IMR-90 (cell line): ENCODE results near the gene METTL8. TPM values are rescaled to one million over a fixed set of nuclear protein-coding genes. Genes with fewer than 3 reads are reported as not detected.

Source experiments
- ATAC-seq: fragments of 200-7000 bp; cut with Tn5 transposase; 2 replicates; pipeline ENCODE4 v1.9.1; 2020; ENCODE audit warnings: low read depth, mild to moderate bottlenecking, moderate library complexity
- BruUV-seq: library from RNA; stranded (reverse); fragments of 400-500 nt; replicated peaks from 2 replicates; lab custom pipeline; 2021; lab: Mats Ljungman, UMichigan
- CTCF ChIA-PET: fragments of 300-600 bp; formaldehyde crosslinking; extraction: SDS; loops from one replicate; lab custom pipeline; 2021; ENCODE audit warnings: antibody characterized with exemption; lab: Yijun Ruan, JAX
- POLR2A ChIA-PET: fragments of 300-600 bp; sonication (Branson Sonifier 250); formaldehyde crosslinking; loops from one replicate; lab custom pipeline; 2022; ENCODE audit warnings: antibody characterized with exemption; ENCODE audit not compliant: unreplicated experiment; lab: Charles Lee
- DNase-seq: peaks from one replicate; pipeline ENCODE4 v3.0.0; 2013
- H2AFZ ChIP-seq: replicated peaks from 2 replicates; pipeline ENCODE3; 2013; ENCODE audit warnings: low read length, mild to moderate bottlenecking; ENCODE audit not compliant: poor library complexity
- H2AK5ac ChIP-seq: 2 replicates; pipeline ENCODE4 v1.6.1; 2013; ENCODE audit warnings: low read depth, low read length, inconsistent platforms
- H2AK9ac ChIP-seq: replicated peaks from 2 replicates; pipeline ENCODE3; 2013; ENCODE audit warnings: mild to moderate bottlenecking, low read depth, low read length, moderate library complexity; ENCODE audit not compliant: poor library complexity
- H2BK120ac ChIP-seq: 2 replicates; pipeline ENCODE4 v1.6.1; 2013; ENCODE audit warnings: low read depth, low read length, inconsistent platforms
- H2BK15ac ChIP-seq: 3 replicates; pipeline ENCODE4 v1.6.1; 2013; ENCODE audit warnings: low read depth, low read length, inconsistent platforms
- H2BK20ac ChIP-seq: 2 replicates; pipeline ENCODE4 v1.6.1; 2013; ENCODE audit warnings: low read depth, mild to moderate bottlenecking, inconsistent platforms, low read length, moderate library complexity
- H2BK5ac ChIP-seq: 2 replicates; pipeline ENCODE4 v1.6.1; 2013; ENCODE audit warnings: mild to moderate bottlenecking, low read depth, low read length, inconsistent platforms; ENCODE audit not compliant: poor library complexity, severe bottlenecking
- H3K14ac ChIP-seq: replicated peaks from 2 replicates; pipeline ENCODE4 v1.6.1; 2013; ENCODE audit warnings: low read depth, low read length, inconsistent platforms
- H3K18ac ChIP-seq: 2 replicates; pipeline ENCODE4 v1.6.1; 2013; ENCODE audit warnings: low read depth, low read length, control low read depth
- H3K23ac ChIP-seq: 2 replicates; pipeline ENCODE4 v1.6.1; 2013; ENCODE audit warnings: low read depth, low read length, inconsistent platforms
- H3K27ac ChIP-seq: 2 replicates; pipeline ENCODE4 v1.5.1; 2013; ENCODE audit warnings: mild to moderate bottlenecking, control low read depth, low read length; ENCODE audit not compliant: insufficient read depth
- H3K27me3 ChIP-seq: 2 replicates; pipeline ENCODE4 v1.6.1; 2013; ENCODE audit warnings: low read length; ENCODE audit not compliant: control insufficient read depth, insufficient read depth
- H3K36me3 ChIP-seq: 2 replicates; pipeline ENCODE4 v1.6.1; 2013; ENCODE audit warnings: low read length, mixed read lengths; ENCODE audit not compliant: control insufficient read depth, insufficient read depth
- H3K4ac ChIP-seq: 2 replicates; pipeline ENCODE4 v1.6.1; 2013; ENCODE audit warnings: low read depth, low read length, inconsistent platforms
- H3K4me1 ChIP-seq: 2 replicates; pipeline ENCODE4 v1.6.1; 2013; ENCODE audit warnings: low read length, mixed read lengths; ENCODE audit not compliant: control insufficient read depth, insufficient read depth
- H3K4me2 ChIP-seq: 2 replicates; pipeline ENCODE4 v1.6.1; 2013; ENCODE audit warnings: low read depth, mild to moderate bottlenecking, control low read depth, low read length, moderate library complexity
- H3K4me3 ChIP-seq: 2 replicates; pipeline ENCODE4 v1.5.1; 2013; ENCODE audit warnings: low read depth, mild to moderate bottlenecking, control low read depth, low read length, moderate library complexity; ENCODE audit not compliant: insufficient read depth
- H3K56ac ChIP-seq: 2 replicates; pipeline ENCODE4 v1.6.1; 2013; ENCODE audit warnings: low read length, inconsistent platforms; ENCODE audit not compliant: insufficient read depth; ENCODE audit errors: extremely low read depth
- H3K79me1 ChIP-seq, 2 experiments: 2 replicates each; pipeline ENCODE4 v1.6.1; 2013; ENCODE audit warnings: low read length in 2 of 2, inconsistent platforms in 1 of 2, low read depth in 1 of 2
- H3K9ac ChIP-seq: 2 replicates; pipeline ENCODE4 v1.6.1; 2013; ENCODE audit warnings: low read depth, low read length, control low read depth
- H3K9me1 ChIP-seq: 2 replicates; pipeline ENCODE4 v1.6.1; 2013; ENCODE audit warnings: low read length, inconsistent platforms; ENCODE audit not compliant: insufficient read depth
- H3K9me3 ChIP-seq: 2 replicates; pipeline ENCODE4 v1.6.1; 2013; ENCODE audit warnings: low read length; ENCODE audit not compliant: control insufficient read depth, insufficient read depth
- H4K20me1 ChIP-seq: 2 replicates; pipeline ENCODE4 v1.6.1; 2013; ENCODE audit warnings: low read length, inconsistent platforms; ENCODE audit not compliant: insufficient read depth
- H4K5ac ChIP-seq: 2 replicates; pipeline ENCODE4 v1.6.1; 2013; ENCODE audit warnings: mild to moderate bottlenecking, low read depth, low read length, control low read depth
- H4K8ac ChIP-seq, 2 experiments: 2 replicates each; pipeline ENCODE4 v1.6.1; 2013; ENCODE audit warnings: low read depth in 2 of 2, low read length in 2 of 2, control low read depth in 1 of 2, inconsistent platforms in 1 of 2
- H4K91ac ChIP-seq: 2 replicates; pipeline ENCODE4 v1.6.1; 2013; ENCODE audit warnings: low read depth, low read length, inconsistent platforms; ENCODE audit not compliant: insufficient read depth
- BHLHE40 ChIP-seq: fragments of 150-350 bp; IDR thresholded peaks from 2 replicates; pipeline ENCODE4 v1.6.1; 2016; ENCODE audit warnings: mild to moderate bottlenecking, low read depth, low read length
- CEBPB ChIP-seq: IDR thresholded peaks from 2 replicates; pipeline ENCODE4 v1.6.1; 2012; ENCODE audit warnings: low read depth, low read length, improper control_type of control experiment
- CHD1 ChIP-seq: IDR thresholded peaks from 2 replicates; pipeline ENCODE4 v1.6.1; 2012; ENCODE audit warnings: low read depth, low read length, improper control_type of control experiment
- CTCF ChIP-seq: conservative IDR thresholded peaks from 2 replicates; pipeline ENCODE4 v1.5.1; 2012; ENCODE audit warnings: mild to moderate bottlenecking, low read depth, low read length, improper control_type of control experiment
- ELK1 ChIP-seq: fragments of 150-350 bp; IDR thresholded peaks from 2 replicates; pipeline ENCODE4 v1.6.1; 2016; ENCODE audit warnings: low read depth, mild to moderate bottlenecking, low read length, moderate library complexity, borderline replicate concordance
- FOS ChIP-seq: fragments of 150-350 bp; IDR thresholded peaks from 2 replicates; pipeline ENCODE4 v1.6.1; 2016; ENCODE audit warnings: low read depth, low read length
- MAFK ChIP-seq: IDR thresholded peaks from 2 replicates; pipeline ENCODE4 v1.6.1; 2012; ENCODE audit warnings: low read depth, low read length, improper control_type of control experiment
- MAZ ChIP-seq: IDR thresholded peaks from 2 replicates; pipeline ENCODE4 v1.6.1; 2012; ENCODE audit warnings: low read depth, mild to moderate bottlenecking, low read length, improper control_type of control experiment, moderate library complexity, borderline replicate concordance
- MXI1 ChIP-seq: IDR thresholded peaks from 2 replicates; pipeline ENCODE4 v1.6.1; 2012; ENCODE audit warnings: low read depth, mild to moderate bottlenecking, low read length, moderate library complexity, borderline replicate concordance
- NFE2L2 ChIP-seq: fragments of 150-350 bp; IDR thresholded peaks from 2 replicates; pipeline ENCODE4 v1.6.1; 2016; ENCODE audit warnings: low read depth, mild to moderate bottlenecking, low read length
- POLR2A ChIP-seq: IDR thresholded peaks from 2 replicates; pipeline ENCODE4 v1.6.1; 2012; ENCODE audit warnings: mild to moderate bottlenecking, low read depth, low read length
- RAD21 ChIP-seq: IDR thresholded peaks from 2 replicates; pipeline ENCODE4 v1.6.1; 2012; ENCODE audit warnings: low read length, improper control_type of control experiment
- RCOR1 ChIP-seq: IDR thresholded peaks from 2 replicates; pipeline ENCODE4 v1.6.1; 2012; ENCODE audit warnings: mild to moderate bottlenecking, low read length, improper control_type of control experiment; ENCODE audit not compliant: insufficient replicate concordance
- RFX5 ChIP-seq: IDR thresholded peaks from 2 replicates; pipeline ENCODE4 v1.8.0; 2012; ENCODE audit warnings: low read depth, mild to moderate bottlenecking, low read length, moderate library complexity
- SMC3 ChIP-seq: fragments of 150-350 bp; IDR thresholded peaks from 2 replicates; pipeline ENCODE4 v1.6.1; 2016; ENCODE audit warnings: low read depth, mild to moderate bottlenecking, antibody characterized with exemption, low read length, moderate library complexity
- WGBS, 2 experiments: methylation state at CpG; one replicate each; pipeline versions ENCODE4 v1.1.5 to v1.1.7; 2013; ENCODE audit warnings: missing lambda C conversion rate in 2 of 2; ENCODE audit not compliant: insufficient read length in 1 of 2; ENCODE audit errors: extremely low coverage in 2 of 2; 5-methylcytosine and 5-hydroxymethylcytosine counted together
- dilution Hi-C: fragments of 300-500 bp; cut with HindIII; formaldehyde crosslinking; loops from one replicate; pipeline ENCODE4 v1.14.3; 2018; ENCODE audit warnings: low sequenced_read_pairs; ENCODE audit not compliant: unreplicated experiment
- in situ Hi-C: fragments of 300-500 bp; cut with MboI; formaldehyde crosslinking; loops from 3 replicates; pipeline ENCODE4 v1.14.3; 2019; ENCODE audit warnings: low sequenced_read_pairs, inconsistent platforms, mixed read lengths
- intact Hi-C: fragments of 100-400 bp; cut with micrococcal nuclease; formaldehyde crosslinking; loops from 2 replicates; pipeline ENCODE4 v1.10.0; 2022
- polyA plus RNA-seq, 3 experiments: library from polyadenylated mRNA; depleted of rRNA; stranded (reverse); fragments of >200 nt; gene quantifications; 2 replicates each; pipeline ENCODE4 v1.2.3, GENCODE V29; 2012; ENCODE audit warnings: low replicate concordance in 1 of 3
- total RNA-seq: library from RNA; depleted of rRNA; stranded (reverse); fragments of >200 nt; gene quantifications from 2 replicates; pipeline ENCODE4 v1.2.3, GENCODE V29; 2012
- TF ChIP-seq, protein P1 (sequence below): fragments of 150-350 bp; IDR thresholded peaks from 2 replicates; pipeline ENCODE4 v1.6.1; 2017; ENCODE audit warnings: mild to moderate bottlenecking, antibody characterized with exemption, low read length, low read depth

The METTL8 gene
- total and polyA plus RNA-seq, 2 of the 4 experiments (the other 2 are of a cell fraction), result 6.9 to 10.6 TPM

GRCh38 chr2:171400395-171400794, 33.4 kb downstream of the METTL8 start:
- Histone ChIP-seq H2AFZ (no peak overlapping the region), H3K14ac (no peak overlapping the region), H2BK15ac (no peak overlapping the region), H2BK120ac (no peak overlapping the region), H2BK5ac (no peak overlapping the region), H3K23ac (no peak overlapping the region), H3K27me3 (no peaks in the 10 kb centered on the region), H4K8ac (no peak overlapping the region), H3K4me3 (no peak overlapping the region), H2BK20ac (no peak overlapping the region), H4K91ac (no peak overlapping the region), H2AK9ac (no peak overlapping the region), H3K9ac (no peak overlapping the region), H3K79me1 (peaks cover 14 to 21% of the 10 kb centered on the region in 2 experiments; a peak in 2 of 4 replicates), H3K56ac (no peak overlapping the region), H2AK5ac (no peak overlapping the region), H3K9me3 (no peaks in the 10 kb centered on the region), H4K20me1 (no peaks in the 10 kb centered on the region), H3K4me1 (peaks cover 4% of the 10 kb centered on the region; the same call in 1 of the 2 replicates), H3K4me2 (no peak overlapping the region), H3K27ac (no peak overlapping the region), H3K4ac (no peak overlapping the region), H3K36me3 (no peaks in the 10 kb centered on the region), H4K5ac (no peak overlapping the region), H3K9me1 (peaks cover 3% of the 10 kb centered on the region), H3K18ac (no peak overlapping the region)
- in situ Hi-C loops (no loop called here), intact Hi-C loops (no loop called here), dilution Hi-C loops (no loop called here)
- ChIA-PET POLR2A (no interaction called here), CTCF (no interaction called here)
- whole genome bisulfite sequencing, 2 experiments, result no CpG with 5 or more reads among the region's 3 CpGs
- no TSS peak for BruUV-seq
- TF ChIP-seq MAZ, result no peak
- TF ChIP-seq RFX5, result no peak
- TF ChIP-seq SMC3, result no peak
- TF ChIP-seq BHLHE40, result no peak
- TF ChIP-seq RCOR1, result no peak
- TF ChIP-seq CHD1, result no peak
- TF ChIP-seq NFE2L2, result no peak
- TF ChIP-seq, protein P1, sequence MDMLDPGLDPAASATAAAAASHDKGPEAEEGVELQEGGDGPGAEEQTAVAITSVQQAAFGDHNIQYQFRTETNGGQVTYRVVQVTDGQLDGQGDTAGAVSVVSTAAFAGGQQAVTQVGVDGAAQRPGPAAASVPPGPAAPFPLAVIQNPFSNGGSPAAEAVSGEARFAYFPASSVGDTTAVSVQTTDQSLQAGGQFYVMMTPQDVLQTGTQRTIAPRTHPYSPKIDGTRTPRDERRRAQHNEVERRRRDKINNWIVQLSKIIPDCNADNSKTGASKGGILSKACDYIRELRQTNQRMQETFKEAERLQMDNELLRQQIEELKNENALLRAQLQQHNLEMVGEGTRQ, result no peak
- no peak for TF ChIP-seq ELK1
- no peak for TF ChIP-seq CTCF
- no peak for TF ChIP-seq RAD21
- TF ChIP-seq MXI1, result no peak
- TF ChIP-seq FOS, result no peak
- no peak for TF ChIP-seq MAFK
- no peak for TF ChIP-seq CEBPB
- TF ChIP-seq POLR2A, result no peak
- DNase-seq (no peak), ATAC-seq (no peak)
